Nephron (organoid): ENCODE results near the gene MIER2.

Experiments
- H3K27ac Mint-ChIP-seq, 3 experiments: 2 replicates each; pipeline ENCODE4 v1.8.0; 2020; ENCODE audit warnings: mixed read lengths in 3 of 3, mild to moderate bottlenecking in 2 of 3, moderate library complexity in 1 of 3
- H3K27me3 Mint-ChIP-seq: 2 replicates; pipeline ENCODE4 v1.8.0; 2021; ENCODE audit warnings: low read depth, mild to moderate bottlenecking, moderate library complexity, mixed read lengths
- H3K36me3 Mint-ChIP-seq: 2 replicates; pipeline ENCODE4 v1.8.0; 2020; ENCODE audit warnings: low read depth, mixed read lengths
- H3K4me1 Mint-ChIP-seq: 2 replicates; pipeline ENCODE4 v1.8.0; 2020; ENCODE audit warnings: mixed read lengths
- H3K4me3 Mint-ChIP-seq, 3 experiments: 2 replicates each; pipeline ENCODE4 v1.8.0; 2020; ENCODE audit warnings: mild to moderate bottlenecking in 3 of 3, mixed read lengths in 3 of 3, moderate library complexity in 2 of 3
- H3K9me3 Mint-ChIP-seq: 2 replicates; pipeline ENCODE4 v1.8.0; 2020; ENCODE audit warnings: mixed read lengths
- CTCF ChIP-seq, 3 experiments: fragments of 200-600 bp; sonication (generic); IDR thresholded peaks; one replicate each; pipeline ENCODE4 v1.5.0; 2021; ENCODE audit warnings: antibody characterized with exemption in 3 of 3; ENCODE audit not compliant: unreplicated experiment in 3 of 3

MIER2 gene

GRCh38 chr19:294946-295686, 49.5 kb downstream of the MIER2 start:
- peak; percentile 66 to 80 (median 77) for TF ChIP-seq CTCF (IDR thresholded peaks at IDR 0.05; ENCODE audit: unreplicated experiment in 3 of 3)
- Mint-ChIP-seq H3K36me3 (no peaks in the 10 kb centered on the region), H3K27me3 (peaks cover 52% of the 10 kb centered on the region), H3K9me3 (no peaks in the 10 kb centered on the region), H3K4me1 (peaks cover 19% of the 10 kb centered on the region), H3K4me3 (peak overlapping the region; percentile 44 to 71 (median 62)), H3K27ac (peak overlapping the region in 1 of 3 experiments; percentile 15)

- Mint-ChIP-seq H3K27ac (no peak overlapping the region), H3K4me1 (peaks cover 19% of the 10 kb centered on the region), H3K4me3 (peak overlapping the region; percentile 62 to 71 (median 68)), H3K9me3 (no peaks in the 10 kb centered on the region), H3K27me3 (peaks cover 58% of the 10 kb centered on the region), H3K36me3 (no peaks in the 10 kb centered on the region)
- TF ChIP-seq CTCF (IDR thresholded peaks at IDR 0.05; ENCODE audit: unreplicated experiment in 3 of 3): no peak
Measured at GRCh38 chr19:294341-294945, 50.2 kb downstream of the MIER2 start.

GRCh38 chr19:293436-294110, 51.0 kb downstream of the MIER2 start:
- TF ChIP-seq CTCF (IDR thresholded peaks at IDR 0.05; ENCODE audit: unreplicated experiment in 3 of 3): no peak

GRCh38 chr19:292951-293350, 51.6 kb downstream of the MIER2 start:
- TF ChIP-seq CTCF (IDR thresholded peaks at IDR 0.05; ENCODE audit: unreplicated experiment in 3 of 3): no peak
- H3K27me3 Mint-ChIP-seq: peaks cover 73% of the 10 kb centered on the region
- no peaks in the 10 kb centered on the region for H3K36me3 Mint-ChIP-seq
- H3K9me3 Mint-ChIP-seq: no peaks in the 10 kb centered on the region
- H3K4me1 Mint-ChIP-seq: peaks cover 19% of the 10 kb centered on the region
- no peak overlapping the region for H3K27ac Mint-ChIP-seq
- H3K4me3 Mint-ChIP-seq: peak overlapping the region in 1 of 3 experiments; percentile 11

More at GRCh38 chr19:293436-294110, 51.0 kb downstream of the MIER2 start:
- Mint-ChIP-seq H3K36me3 (no peaks in the 10 kb centered on the region), H3K27me3 (peaks cover 67% of the 10 kb centered on the region), H3K27ac (no peak overlapping the region), H3K4me3 (peak overlapping the region; percentile 59 to 71 (median 59)), H3K4me1 (peaks cover 19% of the 10 kb centered on the region), H3K9me3 (no peaks in the 10 kb centered on the region)

- no peaks in the 10 kb centered on the region for H3K36me3 Mint-ChIP-seq
- peak overlapping the region in 1 of 3 experiments; percentile 11 for H3K4me3 Mint-ChIP-seq
- no peak for TF ChIP-seq CTCF (IDR thresholded peaks at IDR 0.05; ENCODE audit: unreplicated experiment in 3 of 3)
- H3K27me3 Mint-ChIP-seq: peaks cover 77% of the 10 kb centered on the region
- peaks cover 19% of the 10 kb centered on the region for H3K4me1 Mint-ChIP-seq
- H3K9me3 Mint-ChIP-seq: no peaks in the 10 kb centered on the region
- H3K27ac Mint-ChIP-seq: no peak overlapping the region
Measured at GRCh38 chr19:292281-292884, 52.2 kb downstream of the MIER2 start.
